ENCODE results near the gene CRTC1. TPM values are rescaled to one million over a fixed set of nuclear protein-coding genes. Genes with fewer than 3 reads are reported as not detected.

The CRTC1 gene
- total and polyA plus RNA-seq, 8 donors, result 5.2 to 18.1 (median 7.5) TPM

- no peak for FAIRE-seq
- TF ChIP-seq, protein P1, sequence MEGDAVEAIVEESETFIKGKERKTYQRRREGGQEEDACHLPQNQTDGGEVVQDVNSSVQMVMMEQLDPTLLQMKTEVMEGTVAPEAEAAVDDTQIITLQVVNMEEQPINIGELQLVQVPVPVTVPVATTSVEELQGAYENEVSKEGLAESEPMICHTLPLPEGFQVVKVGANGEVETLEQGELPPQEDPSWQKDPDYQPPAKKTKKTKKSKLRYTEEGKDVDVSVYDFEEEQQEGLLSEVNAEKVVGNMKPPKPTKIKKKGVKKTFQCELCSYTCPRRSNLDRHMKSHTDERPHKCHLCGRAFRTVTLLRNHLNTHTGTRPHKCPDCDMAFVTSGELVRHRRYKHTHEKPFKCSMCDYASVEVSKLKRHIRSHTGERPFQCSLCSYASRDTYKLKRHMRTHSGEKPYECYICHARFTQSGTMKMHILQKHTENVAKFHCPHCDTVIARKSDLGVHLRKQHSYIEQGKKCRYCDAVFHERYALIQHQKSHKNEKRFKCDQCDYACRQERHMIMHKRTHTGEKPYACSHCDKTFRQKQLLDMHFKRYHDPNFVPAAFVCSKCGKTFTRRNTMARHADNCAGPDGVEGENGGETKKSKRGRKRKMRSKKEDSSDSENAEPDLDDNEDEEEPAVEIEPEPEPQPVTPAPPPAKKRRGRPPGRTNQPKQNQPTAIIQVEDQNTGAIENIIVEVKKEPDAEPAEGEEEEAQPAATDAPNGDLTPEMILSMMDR (IDR thresholded peaks at IDR 0.05), result no peak
- Histone ChIP-seq H3K27me3 (no peaks in the 10 kb centered on the region), H3K4me3 (peak overlapping the region in 3 of 4 donors; percentile 38 to 55 (median 51)), H3K9me3 (no peaks in the 10 kb centered on the region), H3K36me3 (no peaks in the 10 kb centered on the region), H3K4me1 (peaks cover 0 to 3% (median 3%) of the 10 kb centered on the region in 3 donors), H3K27ac (no peak overlapping the region)
- ATAC-seq, result no peak
- intact Hi-C loops (cut with DNase I), result no loop called here
- WGBS, 2 donors, result 48 to 65% methylated on average over 3 of the region's 3 CpGs
- peak in 2 of 6 donors; percentile 36 to 54 for DNase-seq
Observed at GRCh38 chr19:18684642-18684993, 1.1 kb downstream of the CRTC1 start.

DNA sequence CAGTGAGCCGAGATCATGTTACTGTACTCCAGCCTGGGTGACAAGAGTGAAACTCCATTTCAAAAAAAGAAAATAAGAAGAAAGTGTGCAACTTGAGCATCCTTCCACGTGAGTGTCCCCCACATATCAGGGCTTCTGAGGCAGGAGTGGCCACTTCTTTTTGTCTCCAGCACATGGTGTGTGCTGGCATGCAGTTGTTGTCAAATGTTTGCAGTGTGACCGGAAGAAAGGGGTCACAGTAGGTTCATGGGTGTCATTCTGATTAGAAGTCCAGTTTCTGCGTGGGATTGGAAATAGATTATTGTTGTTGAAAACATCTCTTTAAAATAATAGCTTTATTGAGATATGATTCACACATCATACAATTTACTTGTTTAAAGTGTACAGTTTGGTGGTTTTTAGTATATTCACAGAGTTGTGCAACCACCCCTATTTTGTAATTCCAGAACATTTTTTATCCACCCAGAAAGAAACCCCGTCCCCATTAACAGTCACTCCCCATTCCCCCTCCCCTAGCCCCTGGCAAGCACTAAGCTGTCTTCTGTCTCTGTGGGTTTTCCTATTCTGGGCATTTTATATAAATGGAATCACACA, 2.2 kb downstream of the CRTC1 start:
- ATAC-seq (no peak), FAIRE-seq (no peak), DNase-seq (peak in 1 of 6 donors; percentile 2)
- no peaks in the 10 kb centered on the region for H3K27me3 ChIP-seq
- H3K36me3 ChIP-seq, result no peaks in the 10 kb centered on the region
- intact Hi-C loops (cut with DNase I), result no loop called here
- H3K9me3 ChIP-seq, result no peaks in the 10 kb centered on the region
- H3K4me3 ChIP-seq, result no peak overlapping the region
- H3K4me1 ChIP-seq, result peaks cover 0 to 3% (median 3%) of the 10 kb centered on the region in 3 donors
- WGBS, 2 donors, result 72 to 77% methylated on average over 5 of the region's 5 CpGs
- TF ChIP-seq, protein P1 (IDR thresholded peaks at IDR 0.05), result no peak
- H3K27ac ChIP-seq, result no peak overlapping the region

DNA sequence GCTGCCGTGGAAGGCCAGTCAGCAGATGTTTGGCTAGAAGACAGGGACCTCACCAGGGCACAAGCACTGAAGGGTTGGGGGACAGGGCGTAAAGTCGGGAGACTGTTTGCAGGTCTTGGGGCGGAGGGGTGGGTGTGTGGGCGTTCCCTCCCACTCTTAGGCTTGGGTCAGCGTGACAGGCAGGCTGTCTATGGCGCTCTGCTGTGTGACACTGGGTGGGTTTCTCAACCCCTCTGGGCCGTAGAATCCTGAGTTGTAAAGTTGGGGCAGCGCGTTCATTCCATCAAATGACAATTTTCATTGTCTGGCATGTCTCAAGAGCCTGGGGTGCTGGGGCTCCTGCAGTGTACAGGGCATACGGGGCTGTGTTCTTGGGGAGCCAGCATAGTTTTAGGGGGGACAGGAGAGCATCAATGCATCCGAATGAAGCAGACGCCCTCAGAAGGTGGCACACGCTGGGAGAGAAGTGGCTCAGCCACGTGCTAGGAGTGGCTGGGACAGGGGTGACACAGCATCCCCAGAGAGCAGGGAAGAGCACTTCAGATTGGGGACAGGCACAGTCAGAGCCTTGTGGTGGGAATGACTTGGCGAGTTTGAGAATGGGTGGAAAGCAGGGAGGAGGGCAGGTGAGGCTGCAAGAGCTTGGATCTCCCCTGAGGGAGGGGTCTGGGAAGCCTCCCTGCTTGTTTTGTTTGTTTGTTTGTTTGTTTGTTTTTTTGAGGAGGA, 4.4 kb downstream of the CRTC1 start:
- 91 to 93% methylated on average over 16 of the region's 16 CpGs for WGBS, 2 donors
- no peak for DNase-seq
- Histone ChIP-seq H3K9me3 (no peaks in the 10 kb centered on the region), H3K4me1 (peaks cover 0 to 3% (median 2%) of the 10 kb centered on the region in 3 donors), H3K4me3 (no peak overlapping the region), H3K36me3 (no peaks in the 10 kb centered on the region), H3K27me3 (no peaks in the 10 kb centered on the region), H3K27ac (no peak overlapping the region)
- TF ChIP-seq, protein P1 (IDR thresholded peaks at IDR 0.05), result no peak
- FAIRE-seq, result no peak
- intact Hi-C loops (cut with DNase I), result no loop called here
- no peak for ATAC-seq

DNA sequence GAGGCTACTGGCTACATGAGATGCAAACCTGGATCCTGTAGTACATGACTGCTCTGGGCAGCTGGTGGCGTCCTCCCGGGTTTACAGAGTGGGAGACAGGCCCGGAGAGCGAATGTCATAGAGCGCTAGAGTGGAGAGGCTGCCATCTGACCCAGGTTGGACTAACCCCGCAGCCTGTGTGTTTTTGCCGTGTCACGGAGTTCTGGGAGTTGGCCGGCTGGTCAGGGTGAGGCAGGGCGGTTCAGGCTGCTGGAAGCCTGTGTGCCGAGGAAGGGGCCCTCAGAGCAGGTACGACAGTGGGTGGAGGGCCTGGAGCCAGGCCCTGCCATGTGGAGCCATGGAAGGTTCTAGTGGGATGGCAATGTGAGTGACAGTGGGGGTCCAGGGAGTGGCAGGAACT, 12.5 kb downstream of the CRTC1 start:
- H3K27me3 ChIP-seq, result no peaks in the 10 kb centered on the region
- no peaks in the 10 kb centered on the region for H3K9me3 ChIP-seq
- FAIRE-seq, result no peak
- peaks cover 0 to 7% (median 0%) of the 10 kb centered on the region in 3 donors for H3K4me1 ChIP-seq
- no peaks in the 10 kb centered on the region for H3K36me3 ChIP-seq
- intact Hi-C loops (cut with DNase I), result no loop called here
- H3K27ac ChIP-seq, result no peak overlapping the region
- no peak for ATAC-seq
- no peak overlapping the region for H3K4me3 ChIP-seq
- no peak for DNase-seq
- WGBS, 2 donors, result 81 to 88% methylated on average over 12 of the region's 12 CpGs
- TF ChIP-seq, protein P1 (IDR thresholded peaks at IDR 0.05), result no peak

DNA sequence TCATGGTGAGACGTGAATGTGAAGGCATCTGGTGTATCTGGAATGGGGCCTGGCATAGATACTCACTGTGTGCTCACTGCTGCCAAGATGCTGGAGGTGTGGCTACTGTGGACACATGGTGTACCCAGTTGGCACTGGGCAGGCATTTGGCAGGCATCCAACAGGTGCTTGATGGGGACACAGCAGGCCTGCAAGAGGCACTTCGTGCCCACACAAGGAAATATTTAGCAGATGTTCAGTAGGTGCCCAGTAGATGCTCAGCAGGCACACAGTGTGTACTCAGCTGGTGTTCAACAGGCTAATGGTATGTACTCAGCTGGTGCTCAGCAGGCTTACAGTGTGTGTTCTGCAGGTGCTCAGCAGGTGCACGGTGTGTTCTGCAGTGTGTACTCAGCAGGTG, 14.2 kb downstream of the CRTC1 start:
- H3K36me3 ChIP-seq, result no peaks in the 10 kb centered on the region
- no peaks in the 10 kb centered on the region for H3K27me3 ChIP-seq
- peak; percentile 40 to 89 (median 67) for DNase-seq
- intact Hi-C loops (cut with DNase I), result no loop called here
- TF ChIP-seq, protein P1 (IDR thresholded peaks at IDR 0.05), result no peak
- no peak overlapping the region for H3K27ac ChIP-seq
- peak in 2 of 4 donors; percentile 8 to 21 for ATAC-seq
- WGBS, 2 donors, result 41 to 43% methylated on average over 3 of the region's 3 CpGs
- no peak for FAIRE-seq
- H3K4me3 ChIP-seq, result no peak overlapping the region
- peaks cover 0 to 7% (median 0%) of the 10 kb centered on the region in 3 donors for H3K4me1 ChIP-seq
- H3K9me3 ChIP-seq, result no peaks in the 10 kb centered on the region

Data from pancreas (tissue), 10 donors.